NB4 (cell line): ENCODE data around the gene POU2F1.

ENCODE experiments used
- MYC ChIP-seq: IDR thresholded peaks from 2 replicates; pipeline ENCODE4 v1.6.1; 2011; ENCODE audit warnings: low read depth, low read length
- POLR2A ChIP-seq: IDR thresholded peaks from 2 replicates; pipeline ENCODE4 v1.6.1; 2011; ENCODE audit warnings: mild to moderate bottlenecking; ENCODE audit not compliant: insufficient read length; ENCODE audit errors: extremely low read depth
- TF ChIP-seq, protein P1 (sequence below): IDR thresholded peaks from one replicate; pipeline ENCODE4 v1.5.1; 2012; ENCODE audit warnings: low read depth, low read length
- TF ChIP-seq, protein P2 (sequence below): IDR thresholded peaks from 2 replicates; pipeline ENCODE4 v1.6.1; 2011; ENCODE audit warnings: low read depth, low read length

DNA sequence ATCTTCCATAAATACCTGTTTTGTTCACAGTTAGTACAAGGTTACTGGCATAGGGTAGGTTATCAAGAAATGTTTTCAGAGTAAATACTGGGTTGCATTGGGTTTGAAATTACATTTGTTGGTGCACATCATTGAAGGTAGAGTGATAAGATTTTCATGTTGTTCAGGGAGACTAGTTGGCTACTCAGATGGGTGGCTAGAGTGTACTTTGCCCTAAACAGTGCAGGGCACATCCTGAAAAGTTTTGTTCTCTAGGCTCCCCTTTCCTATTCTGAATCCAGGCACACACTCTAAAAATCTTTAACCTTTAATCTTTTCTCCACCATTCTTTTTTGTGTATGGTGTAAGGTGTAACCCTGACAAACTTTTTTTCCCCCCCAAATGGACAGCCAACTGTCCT, 18.0 kb downstream of the POU2F1 start:
- TF ChIP-seq, protein P1, sequence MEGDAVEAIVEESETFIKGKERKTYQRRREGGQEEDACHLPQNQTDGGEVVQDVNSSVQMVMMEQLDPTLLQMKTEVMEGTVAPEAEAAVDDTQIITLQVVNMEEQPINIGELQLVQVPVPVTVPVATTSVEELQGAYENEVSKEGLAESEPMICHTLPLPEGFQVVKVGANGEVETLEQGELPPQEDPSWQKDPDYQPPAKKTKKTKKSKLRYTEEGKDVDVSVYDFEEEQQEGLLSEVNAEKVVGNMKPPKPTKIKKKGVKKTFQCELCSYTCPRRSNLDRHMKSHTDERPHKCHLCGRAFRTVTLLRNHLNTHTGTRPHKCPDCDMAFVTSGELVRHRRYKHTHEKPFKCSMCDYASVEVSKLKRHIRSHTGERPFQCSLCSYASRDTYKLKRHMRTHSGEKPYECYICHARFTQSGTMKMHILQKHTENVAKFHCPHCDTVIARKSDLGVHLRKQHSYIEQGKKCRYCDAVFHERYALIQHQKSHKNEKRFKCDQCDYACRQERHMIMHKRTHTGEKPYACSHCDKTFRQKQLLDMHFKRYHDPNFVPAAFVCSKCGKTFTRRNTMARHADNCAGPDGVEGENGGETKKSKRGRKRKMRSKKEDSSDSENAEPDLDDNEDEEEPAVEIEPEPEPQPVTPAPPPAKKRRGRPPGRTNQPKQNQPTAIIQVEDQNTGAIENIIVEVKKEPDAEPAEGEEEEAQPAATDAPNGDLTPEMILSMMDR = no peak
- TF ChIP-seq MYC = no peak
- TF ChIP-seq POLR2A = no peak
- TF ChIP-seq, protein P2, sequence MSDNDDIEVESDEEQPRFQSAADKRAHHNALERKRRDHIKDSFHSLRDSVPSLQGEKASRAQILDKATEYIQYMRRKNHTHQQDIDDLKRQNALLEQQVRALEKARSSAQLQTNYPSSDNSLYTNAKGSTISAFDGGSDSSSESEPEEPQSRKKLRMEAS = no peak
